SK-N-SH treated with all-trans-retinoic acid at 6 μM for 48 hours (cell line): ENCODE data around the gene VPS33A.

ENCODE experiments used
- CREB5 ChIP-seq: fragments of 250-450 bp; sonication (Bioruptor Pico); IDR thresholded peaks from 2 replicates; pipeline ENCODE4 v1.5.1; 2020; ENCODE audit warnings: low read depth, mild to moderate bottlenecking, moderate library complexity
- RARB ChIP-seq: fragments of 250-450 bp; sonication (Bioruptor Pico); IDR thresholded peaks from 2 replicates; pipeline ENCODE4 v1.8.0; 2021; ENCODE audit warnings: mild to moderate bottlenecking, moderate library complexity
- ZFP3 ChIP-seq: fragments of 250-450 bp; sonication (Bioruptor Pico); IDR thresholded peaks from 2 replicates; pipeline ENCODE4 v1.5.0; 2020; ENCODE audit warnings: mild to moderate bottlenecking, moderate library complexity
- ZFP30 ChIP-seq: fragments of 450-650 bp; formaldehyde crosslinking; IDR thresholded peaks from 2 replicates; pipeline ENCODE4 v1.5.0; 2022; ENCODE audit warnings: mild to moderate bottlenecking, moderate library complexity

- TF ChIP-seq RARB (no peak), CREB5 (CRISPR knock-in tag) (no peak), ZFP30 (CRISPR knock-in tag) (no peak), ZFP3 (CRISPR knock-in tag) (no peak)
Observed at GRCh38 chr12:122265476-122265875, 818 bp downstream of the VPS33A start.
